ENCODE data around the gene MIX23.

MIX23 gene

DNA sequence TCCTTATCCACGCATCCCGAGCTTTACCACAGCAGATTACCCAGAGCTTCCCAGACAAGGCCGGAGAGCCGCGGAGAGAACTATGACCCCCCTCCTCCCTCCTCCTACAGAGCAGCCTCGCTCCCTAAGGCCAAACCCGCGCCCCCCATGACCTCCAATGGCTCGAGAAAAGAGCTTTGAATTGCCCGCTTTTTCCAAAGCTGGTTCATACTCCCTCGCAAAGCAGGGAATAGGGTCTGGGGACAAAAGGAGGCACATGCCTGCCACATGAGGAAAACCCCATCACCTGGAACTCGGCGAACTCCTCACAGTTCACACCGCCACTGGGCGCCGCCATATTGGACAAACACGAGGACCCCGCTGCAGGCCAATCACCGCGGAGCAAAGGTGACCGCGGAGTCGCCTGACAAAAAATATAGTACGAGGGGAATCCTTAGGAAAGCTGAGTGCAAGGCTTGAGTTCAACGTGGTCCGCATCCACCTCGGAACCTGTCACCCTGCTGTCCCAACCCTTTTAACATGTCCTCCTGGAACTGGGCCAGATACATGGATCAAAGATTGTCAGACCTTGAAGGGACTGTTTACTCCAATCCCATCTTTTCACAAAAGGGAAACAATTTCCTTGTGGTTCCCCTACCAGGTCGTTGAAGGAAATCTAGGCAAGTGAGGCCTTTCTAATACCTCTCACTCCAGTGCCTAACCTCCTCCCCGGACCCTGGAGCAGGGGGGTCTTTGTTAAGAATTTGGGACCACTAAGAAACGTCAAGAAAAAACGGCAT is at the start of gene MIX23:
Gene MIX23, minus strand, starts transcription at position 344 of the 779 bp plus-strand sequence. Its CDS starts 7 bp downstream, at position 337.
- Mint-ChIP-seq H3K36me3 (ENCODE audit: low read depth) (peaks cover 24% of the 10 kb centered on the region), H3K27ac (peak within 1 kb of the TSS; percentile 94), H3K27me3 (no peaks in the 10 kb centered on the region), H3K4me3 (peak within 1 kb of the TSS; percentile 92), H3K4me1 (ENCODE audit: low read depth) (peaks cover 37% of the 10 kb centered on the region), H3K9me3 (no peaks in the 10 kb centered on the region)
- intact Hi-C loops (cut with micrococcal nuclease) = loop anchor here (5.0 to 10.0 kb wide), 3 partner anchors 34 to 292 kb away; partner anchors contain the start of genes KPNA1 and WDR5B

DNA sequence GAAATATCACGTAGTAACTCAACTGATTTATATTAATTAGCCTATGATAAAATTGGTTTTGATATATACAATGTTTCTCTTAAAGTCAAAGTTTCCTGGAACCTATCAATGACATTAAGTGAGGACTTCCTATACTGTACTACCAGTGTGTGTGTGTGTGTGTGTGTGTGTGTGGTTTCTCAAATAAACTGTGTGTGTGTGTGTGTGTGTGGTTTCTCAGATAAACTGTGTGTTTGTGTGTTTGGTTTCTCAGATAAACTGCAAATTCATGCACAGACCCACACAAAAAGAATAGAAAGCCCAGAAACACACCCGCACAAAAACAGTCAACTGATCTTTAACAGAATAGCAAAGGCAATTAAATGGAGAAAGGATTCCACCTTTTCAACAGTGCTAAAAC is 47.3 kb upstream of the MIX23 start:
- no peak overlapping the region for H3K27ac Mint-ChIP-seq
- no peaks in the 10 kb centered on the region for H3K9me3 Mint-ChIP-seq
- no peaks in the 10 kb centered on the region for H3K27me3 Mint-ChIP-seq
- intact Hi-C loops (cut with micrococcal nuclease) = no loop called here
- H3K4me1 Mint-ChIP-seq (ENCODE audit: low read depth) = no peaks in the 10 kb centered on the region
- peaks cover 92% of the 10 kb centered on the region for H3K36me3 Mint-ChIP-seq (ENCODE audit: low read depth)
- no peak overlapping the region for H3K4me3 Mint-ChIP-seq

DNA sequence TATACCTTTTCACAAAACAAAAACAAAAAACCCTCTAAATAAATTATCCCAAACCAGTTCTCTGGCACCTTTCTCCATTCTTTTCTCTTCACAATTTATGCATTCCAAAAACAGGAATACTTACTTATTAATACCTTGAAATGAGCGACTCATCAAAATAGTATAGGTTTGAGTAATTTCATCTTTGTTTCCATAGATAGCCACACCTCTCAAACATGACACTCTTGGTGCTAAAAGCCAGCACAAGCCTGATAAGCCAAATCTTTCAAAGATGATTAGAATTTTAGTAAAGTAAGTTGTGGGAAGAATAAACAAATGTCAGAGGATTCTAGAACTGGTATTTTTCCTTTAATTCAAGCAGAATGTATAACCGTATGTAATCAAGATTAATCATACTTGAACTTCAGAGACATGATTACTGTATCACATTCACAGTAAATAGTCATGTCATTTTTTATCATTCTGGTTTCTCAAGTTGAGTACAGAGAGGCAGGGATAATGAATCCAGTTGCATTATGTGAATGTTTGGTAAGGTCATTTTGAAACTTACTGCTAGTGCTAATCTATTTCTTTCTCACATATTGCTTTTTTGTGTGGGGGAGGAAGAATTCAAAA is 44.9 kb upstream of the MIX23 start:
- Mint-ChIP-seq H3K4me3 (no peak overlapping the region), H3K36me3 (ENCODE audit: low read depth) (peaks cover 92% of the 10 kb centered on the region), H3K9me3 (no peaks in the 10 kb centered on the region), H3K4me1 (ENCODE audit: low read depth) (no peaks in the 10 kb centered on the region), H3K27me3 (no peaks in the 10 kb centered on the region), H3K27ac (no peak overlapping the region)
- intact Hi-C loops (cut with micrococcal nuclease) = no loop called here

DNA sequence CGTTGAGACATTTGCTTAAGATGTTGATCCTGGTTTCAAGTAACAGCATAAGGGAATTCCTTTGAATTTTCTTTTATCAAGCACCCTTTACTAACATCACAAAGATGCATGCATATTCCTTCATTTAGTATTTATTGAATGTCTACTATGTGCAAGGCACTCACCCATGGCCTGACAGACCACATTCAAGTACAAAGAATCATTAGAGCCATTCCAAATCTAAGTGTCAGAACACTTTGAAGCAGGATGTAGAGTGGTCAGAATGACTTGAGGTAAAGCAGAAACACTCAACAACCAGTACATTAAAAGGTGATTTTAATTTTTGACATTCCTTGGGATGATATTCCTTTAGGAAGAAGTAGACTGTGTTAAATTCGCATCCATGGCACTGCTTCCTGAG is 38.8 kb upstream of the MIX23 start:
- H3K4me1 Mint-ChIP-seq (ENCODE audit: low read depth) = peaks cover 5% of the 10 kb centered on the region
- H3K27ac Mint-ChIP-seq = no peak overlapping the region

DNA sequence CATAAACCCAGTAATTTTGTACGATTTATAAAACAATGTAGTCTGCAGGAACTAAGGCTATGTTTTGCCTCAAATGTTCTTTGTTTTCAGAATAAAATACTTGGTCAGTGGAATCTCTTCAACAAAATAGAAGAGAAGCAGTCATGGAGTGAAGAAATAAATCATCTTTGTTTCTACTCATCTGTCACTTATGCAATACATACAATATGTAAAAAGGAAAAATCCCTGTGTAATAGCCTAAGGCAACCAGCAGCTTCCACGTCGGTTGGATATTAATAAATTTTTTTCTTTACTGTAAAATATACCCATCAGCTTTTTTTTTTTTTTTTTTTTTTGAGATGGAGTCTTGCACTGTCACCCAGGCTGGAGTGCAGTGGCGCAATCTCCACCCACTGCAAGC is 38.1 kb upstream of the MIX23 start:
- H3K27me3 Mint-ChIP-seq = no peaks in the 10 kb centered on the region
- H3K4me1 Mint-ChIP-seq (ENCODE audit: low read depth) = peaks cover 10% of the 10 kb centered on the region
- H3K9me3 Mint-ChIP-seq = no peaks in the 10 kb centered on the region
- H3K27ac Mint-ChIP-seq = no peak overlapping the region
- intact Hi-C loops (cut with micrococcal nuclease) = no loop called here
- no peak overlapping the region for H3K4me3 Mint-ChIP-seq
- peaks cover 46% of the 10 kb centered on the region for H3K36me3 Mint-ChIP-seq (ENCODE audit: low read depth)

More for the DNA sequence above, 38.8 kb upstream of the MIX23 start:
- Mint-ChIP-seq H3K36me3 (ENCODE audit: low read depth) (peaks cover 48% of the 10 kb centered on the region), H3K27me3 (no peaks in the 10 kb centered on the region), H3K9me3 (no peaks in the 10 kb centered on the region), H3K4me3 (no peak overlapping the region)
- intact Hi-C loops (cut with micrococcal nuclease) = no loop called here

DNA sequence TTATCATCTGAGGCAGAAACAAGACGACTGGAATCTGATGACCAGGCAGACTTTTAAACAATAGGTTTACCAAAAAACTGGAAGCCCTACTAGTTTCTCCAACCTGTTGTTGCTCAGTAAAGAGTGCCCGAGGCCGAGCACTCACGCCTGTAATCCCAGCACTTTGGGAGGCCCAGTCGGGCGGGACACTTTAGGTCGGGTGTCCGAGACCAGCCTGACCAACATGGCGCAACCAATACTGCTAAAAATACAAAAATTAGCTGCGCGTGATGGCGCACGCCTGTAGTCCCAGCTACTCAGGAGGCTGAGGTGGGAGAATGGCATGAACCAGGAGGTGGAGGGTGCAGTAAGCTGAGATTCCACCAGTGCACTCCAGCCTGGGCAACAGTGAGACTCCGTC is 33.9 kb upstream of the MIX23 start:
- Mint-ChIP-seq H3K27ac (peak overlapping the region; percentile 94), H3K4me3 (peak overlapping the region; percentile 94), H3K36me3 (ENCODE audit: low read depth) (peaks cover 57% of the 10 kb centered on the region), H3K27me3 (no peaks in the 10 kb centered on the region), H3K4me1 (ENCODE audit: low read depth) (peaks cover 45% of the 10 kb centered on the region), H3K9me3 (no peaks in the 10 kb centered on the region)
- intact Hi-C loops (cut with micrococcal nuclease) = loop anchor here (5.0 to 10.0 kb wide), 2 partner anchors 35 to 98 kb away; partner anchors contain the start of genes FAM162A, KPNA1 and MIX23

DNA sequence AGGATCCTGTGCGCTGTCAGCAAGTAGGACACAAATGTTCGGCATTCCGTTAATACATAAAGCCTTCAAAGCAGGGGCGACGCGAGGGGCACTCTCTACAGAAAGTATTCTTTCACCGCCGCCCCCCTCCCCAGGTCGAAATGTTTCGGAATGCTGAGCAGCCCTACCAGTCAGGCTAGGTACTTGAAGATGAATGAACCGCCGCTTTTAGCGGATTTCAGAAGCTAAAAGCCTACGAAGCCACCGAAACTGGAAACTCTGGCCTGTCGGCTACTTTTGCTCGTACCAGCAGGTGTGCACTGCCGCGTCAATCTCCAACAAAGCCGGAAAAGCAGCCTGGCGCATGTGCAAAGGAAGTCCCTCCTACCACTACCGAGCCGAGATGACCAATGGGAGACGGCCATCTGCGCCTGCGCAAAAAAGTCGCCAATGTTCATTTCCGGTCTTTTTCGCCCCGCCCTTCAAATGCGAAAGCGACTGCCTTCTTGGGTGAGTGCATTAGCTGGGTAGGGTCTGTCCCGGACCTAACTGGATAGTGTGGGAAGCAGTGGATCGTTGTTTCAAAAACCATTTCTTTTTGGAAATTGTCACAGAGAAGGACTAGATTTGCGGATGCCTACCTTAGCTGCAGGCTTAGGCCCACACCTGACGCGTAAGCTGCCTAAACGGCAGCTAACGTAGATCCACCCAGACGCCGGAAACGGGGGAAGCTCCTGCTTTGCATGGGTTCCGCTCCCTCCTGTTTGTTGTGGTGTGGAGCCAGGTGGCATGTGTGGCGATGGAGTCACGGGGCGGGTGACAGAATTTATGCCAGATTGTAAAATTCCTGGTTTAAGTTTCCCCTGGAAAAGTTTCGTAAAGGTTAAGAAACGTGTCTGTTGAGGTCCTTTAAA is 33.0 kb upstream of the MIX23 start, which contains the start of gene WDR5B:
Gene WDR5B, minus strand, starts transcription at position 301 of the 893 bp plus-strand sequence. CDS start 534 bp downstream, outside the sequence.
- Mint-ChIP-seq H3K27ac (peak within 1 kb of the TSS; percentile 94), H3K9me3 (no peaks in the 10 kb centered on the region), H3K27me3 (no peaks in the 10 kb centered on the region), H3K4me1 (ENCODE audit: low read depth) (peaks cover 47% of the 10 kb centered on the region), H3K4me3 (peak within 1 kb of the TSS; percentile 94), H3K36me3 (ENCODE audit: low read depth) (peaks cover 50% of the 10 kb centered on the region)
- intact Hi-C loops (cut with micrococcal nuclease) = loop anchor here (5.0 to 10.0 kb wide), 2 partner anchors 34 to 99 kb away; partner anchors contain the start of genes FAM162A, KPNA1 and MIX23

DNA sequence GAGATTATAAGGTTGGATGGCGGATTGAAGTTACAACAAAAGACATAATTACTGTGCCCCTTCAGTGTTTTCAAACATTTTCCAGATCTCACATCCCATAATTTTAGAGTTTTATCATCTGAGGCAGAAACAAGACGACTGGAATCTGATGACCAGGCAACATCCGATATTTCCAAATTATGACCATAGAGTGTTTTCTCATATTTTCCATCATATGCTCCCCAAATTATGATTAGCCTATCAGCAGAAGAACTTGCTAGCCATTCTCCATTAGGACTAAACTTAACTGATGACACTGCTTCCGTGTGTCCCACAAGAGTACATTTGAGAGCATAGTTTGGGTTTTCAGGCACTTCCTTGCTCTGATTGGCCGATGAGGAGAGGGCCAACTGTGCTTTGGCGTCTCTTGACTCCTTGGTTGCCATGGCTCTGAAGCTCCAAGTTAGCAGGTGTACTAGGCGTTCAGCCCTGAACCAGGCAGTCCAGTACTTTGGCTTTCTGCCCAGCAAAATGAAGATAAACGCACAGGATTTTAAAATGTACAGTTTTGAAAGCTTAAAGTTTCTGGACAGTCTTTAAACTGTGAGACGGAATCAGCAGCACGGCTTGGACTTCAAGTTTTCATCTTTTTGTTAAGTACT is 32.2 kb upstream of the MIX23 start:
- intact Hi-C loops (cut with micrococcal nuclease) = loop anchor here (5.0 to 10.0 kb wide), 2 partner anchors 33 to 100 kb away; partner anchors contain the start of genes FAM162A, KPNA1 and MIX23
- no peaks in the 10 kb centered on the region for H3K9me3 Mint-ChIP-seq
- peak overlapping the region; percentile 94 for H3K27ac Mint-ChIP-seq
- H3K27me3 Mint-ChIP-seq = no peaks in the 10 kb centered on the region
- H3K4me1 Mint-ChIP-seq (ENCODE audit: low read depth) = peaks cover 48% of the 10 kb centered on the region
- peaks cover 58% of the 10 kb centered on the region for H3K36me3 Mint-ChIP-seq (ENCODE audit: low read depth)
- peak overlapping the region; percentile 94 for H3K4me3 Mint-ChIP-seq

DNA sequence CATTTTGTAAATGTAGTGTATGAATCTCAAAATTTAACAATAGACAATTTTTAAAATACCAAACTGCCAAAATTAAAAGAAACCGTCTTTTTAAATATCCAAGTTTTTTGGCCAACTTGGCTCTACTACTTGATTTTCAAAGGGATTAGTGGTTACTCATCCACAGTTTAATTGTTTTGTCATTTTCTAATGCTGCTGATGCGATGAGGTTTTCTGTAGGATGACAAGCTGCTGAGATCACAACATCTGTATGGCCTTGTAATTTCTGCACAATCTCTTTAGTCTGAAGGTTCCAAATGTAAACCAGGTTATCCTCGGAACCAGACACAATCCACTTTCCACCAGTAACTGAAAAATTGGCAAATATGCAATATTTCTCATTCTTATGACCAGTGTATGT is 31.4 kb upstream of the MIX23 start:
- no peaks in the 10 kb centered on the region for H3K9me3 Mint-ChIP-seq
- H3K27ac Mint-ChIP-seq = peak overlapping the region; percentile 94
- H3K27me3 Mint-ChIP-seq = no peaks in the 10 kb centered on the region
- peaks cover 62% of the 10 kb centered on the region for H3K36me3 Mint-ChIP-seq (ENCODE audit: low read depth)
- intact Hi-C loops (cut with micrococcal nuclease) = loop anchor here (10.0 kb wide), 1 partner anchor 100 kb away; the partner anchor contains the start of gene KPNA1
- H3K4me3 Mint-ChIP-seq = no peak overlapping the region
- peaks cover 53% of the 10 kb centered on the region for H3K4me1 Mint-ChIP-seq (ENCODE audit: low read depth)

DNA sequence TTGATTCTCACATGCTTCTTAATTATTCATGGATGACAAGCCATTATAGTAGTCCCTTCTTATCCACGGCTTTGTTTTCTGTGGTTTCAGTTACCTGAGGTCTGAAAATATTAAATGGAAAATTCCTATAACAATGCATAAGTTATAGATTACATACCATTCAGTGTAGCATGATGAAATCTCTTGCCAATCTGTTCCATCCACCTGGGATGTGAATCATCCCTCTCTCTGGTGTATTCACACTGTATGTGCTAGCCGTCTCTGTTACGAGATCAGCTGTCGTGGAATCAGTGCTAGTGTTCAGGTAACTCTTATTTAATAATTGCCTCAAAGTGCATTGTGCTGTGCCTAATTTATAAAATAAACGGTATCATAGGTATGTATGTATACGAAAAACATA is 27.6 kb upstream of the MIX23 start:
- Mint-ChIP-seq H3K27ac (no peak overlapping the region), H3K4me1 (ENCODE audit: low read depth) (peaks cover 55% of the 10 kb centered on the region), H3K27me3 (no peaks in the 10 kb centered on the region), H3K4me3 (no peak overlapping the region), H3K36me3 (ENCODE audit: low read depth) (peaks cover 76% of the 10 kb centered on the region), H3K9me3 (no peaks in the 10 kb centered on the region)
- intact Hi-C loops (cut with micrococcal nuclease) = loop anchor here (10.0 kb wide), 1 partner anchor 104 kb away; the partner anchor contains the start of gene KPNA1

DNA sequence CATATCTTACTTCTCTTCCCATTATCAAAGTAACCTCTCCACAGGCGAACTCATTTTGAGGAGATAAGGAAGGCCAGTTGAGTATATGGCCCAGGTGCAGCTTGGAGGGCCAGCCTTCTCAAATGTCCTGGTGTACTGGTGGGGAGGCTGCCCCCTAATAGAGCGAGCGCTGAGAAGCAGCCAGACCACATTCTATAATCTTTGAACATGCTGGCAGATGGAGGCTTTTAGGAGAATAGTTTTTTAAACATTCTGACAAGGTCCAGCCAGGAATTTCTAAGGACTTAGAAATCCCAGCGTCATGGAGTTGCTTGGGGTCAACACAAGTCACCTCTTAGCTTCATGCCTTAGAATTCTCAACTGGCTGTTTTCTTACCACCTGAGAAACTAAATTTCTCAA is 27.1 kb upstream of the MIX23 start:
- Mint-ChIP-seq H3K4me3 (no peak overlapping the region), H3K27ac (peak overlapping the region; percentile 90), H3K36me3 (ENCODE audit: low read depth) (peaks cover 73% of the 10 kb centered on the region), H3K4me1 (ENCODE audit: low read depth) (peaks cover 51% of the 10 kb centered on the region), H3K9me3 (no peaks in the 10 kb centered on the region), H3K27me3 (no peaks in the 10 kb centered on the region)
- intact Hi-C loops (cut with micrococcal nuclease) = loop anchor here (10.0 kb wide), 1 partner anchor 105 kb away; the partner anchor contains the start of gene KPNA1

DNA sequence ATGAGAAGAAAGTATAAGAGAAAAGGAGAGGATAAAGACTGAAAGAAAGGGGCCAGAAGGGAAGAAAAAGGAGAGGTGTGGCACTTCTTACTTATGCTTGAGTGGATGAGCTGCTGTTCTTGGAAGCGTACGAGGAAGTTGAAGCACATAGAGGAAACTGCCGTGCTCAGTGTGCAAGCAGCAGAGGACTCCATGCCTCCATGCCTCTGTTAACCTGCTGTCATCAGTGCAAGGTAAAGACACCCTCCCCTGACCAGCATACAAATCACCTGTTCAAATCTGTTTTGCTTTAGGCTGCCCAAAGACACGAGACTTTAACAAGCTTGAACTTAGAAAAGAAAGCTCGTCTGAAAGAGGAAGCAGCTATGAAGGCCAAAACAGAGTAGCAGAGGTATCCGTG is 26.4 kb upstream of the MIX23 start:
- Mint-ChIP-seq H3K9me3 (no peaks in the 10 kb centered on the region), H3K27ac (peak overlapping the region; percentile 90), H3K4me1 (ENCODE audit: low read depth) (peaks cover 44% of the 10 kb centered on the region), H3K27me3 (no peaks in the 10 kb centered on the region), H3K36me3 (ENCODE audit: low read depth) (peaks cover 73% of the 10 kb centered on the region), H3K4me3 (peak overlapping the region; percentile 67)
- intact Hi-C loops (cut with micrococcal nuclease) = no loop called here

DNA sequence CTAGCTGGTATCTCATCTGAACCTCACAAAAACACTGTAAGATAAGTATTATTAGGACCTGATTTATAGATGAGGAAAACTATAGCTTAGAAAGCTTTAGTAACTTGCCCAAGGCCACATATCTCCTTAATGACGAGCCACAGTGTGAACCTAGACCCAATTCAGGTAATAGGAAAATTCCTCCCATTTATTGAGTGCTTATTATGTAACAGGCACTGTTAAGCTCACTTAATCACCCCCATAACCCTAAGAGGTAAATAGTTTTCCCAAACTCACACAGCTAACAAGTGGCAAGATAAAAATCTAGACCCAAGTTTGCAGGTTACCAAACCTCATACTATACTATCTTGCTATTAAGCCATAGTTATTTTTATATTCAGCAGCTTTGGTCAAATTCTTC is 24.9 kb upstream of the MIX23 start:
- intact Hi-C loops (cut with micrococcal nuclease) = no loop called here
- H3K4me1 Mint-ChIP-seq (ENCODE audit: low read depth) = peaks cover 39% of the 10 kb centered on the region
- no peaks in the 10 kb centered on the region for H3K27me3 Mint-ChIP-seq
- no peak overlapping the region for H3K4me3 Mint-ChIP-seq
- H3K36me3 Mint-ChIP-seq (ENCODE audit: low read depth) = peaks cover 71% of the 10 kb centered on the region
- H3K9me3 Mint-ChIP-seq = no peaks in the 10 kb centered on the region
- H3K27ac Mint-ChIP-seq = no peak overlapping the region

Measured in dendritic cell treated with granulocyte-macrophage colony-stimulating factor and Interleukin-4, amounts not matched to agents 40 ng/mL and 50 ng/mL, for 4 days (primary cell).